SK-N-SH treated with all-trans-retinoic acid at 6 μM for 48 hours (cell line): ENCODE measurements around the gene PTPRN2.

ENCODE experiments used
- ARNTL ChIP-seq: fragments of 450-650 bp; formaldehyde crosslinking; IDR thresholded peaks from 2 replicates; pipeline ENCODE4 v1.5.0; 2020; ENCODE audit warnings: low read depth, mild to moderate bottlenecking, moderate library complexity, borderline replicate concordance
- RARB ChIP-seq: fragments of 250-450 bp; sonication (Bioruptor Pico); IDR thresholded peaks from 2 replicates; pipeline ENCODE4 v1.8.0; 2021; ENCODE audit warnings: mild to moderate bottlenecking, moderate library complexity
- ZFP30 ChIP-seq: fragments of 450-650 bp; formaldehyde crosslinking; IDR thresholded peaks from 2 replicates; pipeline ENCODE4 v1.5.0; 2022; ENCODE audit warnings: mild to moderate bottlenecking, moderate library complexity
- ZNF565 ChIP-seq: fragments of 450-650 bp; formaldehyde crosslinking; conservative IDR thresholded peaks from 2 replicates; pipeline ENCODE4 v1.5.0; 2020; ENCODE audit warnings: low read depth, mild to moderate bottlenecking, moderate library complexity
- TF ChIP-seq, protein P1 (sequence below): fragments of 250-450 bp; sonication (Bioruptor Pico); IDR thresholded peaks from 2 replicates; pipeline ENCODE4 v1.8.0; 2020; ENCODE audit warnings: mild to moderate bottlenecking, moderate library complexity, borderline replicate concordance
- TF ChIP-seq, protein P2 (sequence below): fragments of 250-450 bp; sonication (Bioruptor Pico); IDR thresholded peaks from 2 replicates; pipeline ENCODE4 v1.8.0; 2021; ENCODE audit warnings: low read depth, mild to moderate bottlenecking, moderate library complexity, borderline replicate concordance

DNA sequence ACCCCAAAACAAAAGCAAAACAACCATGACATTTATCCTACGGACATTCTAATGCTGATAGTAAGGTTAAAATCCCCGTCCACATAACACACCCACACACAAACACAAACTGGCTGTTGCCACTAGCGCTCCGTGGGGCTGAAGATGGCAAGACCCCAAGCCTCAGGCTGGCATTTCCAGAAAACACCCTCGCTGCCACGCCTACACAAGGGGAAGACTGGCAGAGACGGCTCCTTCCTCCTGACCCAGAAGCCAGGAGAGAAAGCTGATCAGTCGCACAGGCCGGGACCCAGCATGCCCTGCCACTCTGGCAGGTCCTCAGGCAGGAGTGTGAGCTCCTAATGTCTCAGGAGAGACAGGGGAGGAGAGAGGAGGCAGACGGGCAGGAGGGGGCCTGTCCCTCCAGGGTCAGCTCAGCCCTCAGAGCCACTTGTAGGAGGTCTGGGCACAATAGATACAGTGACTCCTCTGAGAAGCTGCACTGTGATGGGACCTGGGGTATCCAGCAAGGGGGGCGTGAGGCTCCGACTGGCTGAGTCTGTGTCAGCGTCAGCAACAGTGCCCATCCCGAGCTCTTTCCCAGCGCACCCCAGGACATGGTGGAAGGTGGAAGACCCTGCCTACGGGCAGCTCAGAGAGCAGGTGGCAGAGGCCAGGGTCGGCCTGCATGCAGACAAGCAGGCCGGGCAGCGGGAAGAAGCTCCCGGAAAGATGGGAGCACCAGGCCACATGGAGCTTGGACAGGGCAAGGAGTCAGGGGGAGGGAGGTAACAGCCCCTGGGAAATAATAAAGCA, 326.9 kb downstream of the PTPRN2 start:
- TF ChIP-seq ARNTL (CRISPR knock-in tag) (no peak), RARB (CRISPR knock-in tag) (no peak), ZFP30 (CRISPR knock-in tag) (no peak), ZNF565 (CRISPR knock-in tag) (no peak)
- TF ChIP-seq, protein P1, sequence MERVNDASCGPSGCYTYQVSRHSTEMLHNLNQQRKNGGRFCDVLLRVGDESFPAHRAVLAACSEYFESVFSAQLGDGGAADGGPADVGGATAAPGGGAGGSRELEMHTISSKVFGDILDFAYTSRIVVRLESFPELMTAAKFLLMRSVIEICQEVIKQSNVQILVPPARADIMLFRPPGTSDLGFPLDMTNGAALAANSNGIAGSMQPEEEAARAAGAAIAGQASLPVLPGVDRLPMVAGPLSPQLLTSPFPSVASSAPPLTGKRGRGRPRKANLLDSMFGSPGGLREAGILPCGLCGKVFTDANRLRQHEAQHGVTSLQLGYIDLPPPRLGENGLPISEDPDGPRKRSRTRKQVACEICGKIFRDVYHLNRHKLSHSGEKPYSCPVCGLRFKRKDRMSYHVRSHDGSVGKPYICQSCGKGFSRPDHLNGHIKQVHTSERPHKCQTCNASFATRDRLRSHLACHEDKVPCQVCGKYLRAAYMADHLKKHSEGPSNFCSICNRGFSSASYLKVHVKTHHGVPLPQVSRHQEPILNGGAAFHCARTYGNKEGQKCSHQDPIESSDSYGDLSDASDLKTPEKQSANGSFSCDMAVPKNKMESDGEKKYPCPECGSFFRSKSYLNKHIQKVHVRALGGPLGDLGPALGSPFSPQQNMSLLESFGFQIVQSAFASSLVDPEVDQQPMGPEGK (CRISPR knock-in tag): no peak
- TF ChIP-seq, protein P2, sequence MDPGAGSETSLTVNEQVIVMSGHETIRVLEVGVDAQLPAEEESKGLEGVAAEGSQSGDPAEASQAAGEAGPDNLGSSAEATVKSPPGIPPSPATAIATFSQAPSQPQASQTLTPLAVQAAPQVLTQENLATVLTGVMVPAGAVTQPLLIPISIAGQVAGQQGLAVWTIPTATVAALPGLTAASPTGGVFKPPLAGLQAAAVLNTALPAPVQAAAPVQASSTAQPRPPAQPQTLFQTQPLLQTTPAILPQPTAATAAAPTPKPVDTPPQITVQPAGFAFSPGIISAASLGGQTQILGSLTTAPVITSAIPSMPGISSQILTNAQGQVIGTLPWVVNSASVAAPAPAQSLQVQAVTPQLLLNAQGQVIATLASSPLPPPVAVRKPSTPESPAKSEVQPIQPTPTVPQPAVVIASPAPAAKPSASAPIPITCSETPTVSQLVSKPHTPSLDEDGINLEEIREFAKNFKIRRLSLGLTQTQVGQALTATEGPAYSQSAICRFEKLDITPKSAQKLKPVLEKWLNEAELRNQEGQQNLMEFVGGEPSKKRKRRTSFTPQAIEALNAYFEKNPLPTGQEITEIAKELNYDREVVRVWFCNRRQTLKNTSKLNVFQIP: no peak
